ENCODE data around the gene ATP9A.
"Not testable (repeated sequence)": the region's sequence is repeated elsewhere in the genome, so short reads cannot be mapped to it uniquely, and the experiment has no call there.

- not testable (repeated sequence) for TF ChIP-seq EZH2, CTCF (IDR thresholded peaks at IDR 0.05)
Measured at GRCh38 chr20:51722246-51722645, 45.9 kb downstream of the ATP9A start.

All from neural progenitor cell (in vitro differentiated cells).